Peyer's patch (tissue), 4 donors: ENCODE data around the gene DAB1.

ENCODE experiments used
- POLR2A ChIP-seq, 2 donors: fragments of 450-650 bp; IDR thresholded peaks; one replicate each; pipeline ENCODE4 v1.5.1; 2017; ENCODE audit warnings: antibody characterized with exemption in 2 of 2, mild to moderate bottlenecking in 2 of 2, moderate library complexity in 2 of 2
- TF ChIP-seq, protein P1 (sequence below), 6 experiments: fragments of 450-650 bp in 4 of 6; fragments of 200-600 bp in 2 of 6; sonication (generic) in 1 of 6; IDR thresholded peaks; one replicate each; pipeline ENCODE4 v1.5.1; 2017 to 2019; ENCODE audit warnings: antibody characterized with exemption in 6 of 6, mild to moderate bottlenecking in 3 of 6, moderate library complexity in 1 of 6

GRCh38 chr1:57294177-57294576 lies 129.7 kb downstream of the DAB1 start:
- TF ChIP-seq, protein P1, sequence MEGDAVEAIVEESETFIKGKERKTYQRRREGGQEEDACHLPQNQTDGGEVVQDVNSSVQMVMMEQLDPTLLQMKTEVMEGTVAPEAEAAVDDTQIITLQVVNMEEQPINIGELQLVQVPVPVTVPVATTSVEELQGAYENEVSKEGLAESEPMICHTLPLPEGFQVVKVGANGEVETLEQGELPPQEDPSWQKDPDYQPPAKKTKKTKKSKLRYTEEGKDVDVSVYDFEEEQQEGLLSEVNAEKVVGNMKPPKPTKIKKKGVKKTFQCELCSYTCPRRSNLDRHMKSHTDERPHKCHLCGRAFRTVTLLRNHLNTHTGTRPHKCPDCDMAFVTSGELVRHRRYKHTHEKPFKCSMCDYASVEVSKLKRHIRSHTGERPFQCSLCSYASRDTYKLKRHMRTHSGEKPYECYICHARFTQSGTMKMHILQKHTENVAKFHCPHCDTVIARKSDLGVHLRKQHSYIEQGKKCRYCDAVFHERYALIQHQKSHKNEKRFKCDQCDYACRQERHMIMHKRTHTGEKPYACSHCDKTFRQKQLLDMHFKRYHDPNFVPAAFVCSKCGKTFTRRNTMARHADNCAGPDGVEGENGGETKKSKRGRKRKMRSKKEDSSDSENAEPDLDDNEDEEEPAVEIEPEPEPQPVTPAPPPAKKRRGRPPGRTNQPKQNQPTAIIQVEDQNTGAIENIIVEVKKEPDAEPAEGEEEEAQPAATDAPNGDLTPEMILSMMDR (IDR thresholded peaks at IDR 0.05), result no peak
- no peak for TF ChIP-seq POLR2A (IDR thresholded peaks at IDR 0.05)
